Hematopoietic multipotent progenitor cell treated with erythropoietin and hydrocortisone succinate and interleukin-3 and kit ligand, for 6 days (in vitro differentiated cells): Measurements from ENCODE around the gene SDHAF3.

Experiments
- DNase-seq: peaks from one replicate; pipeline ENCODE4 v3.0.0-alpha.2; 2015

Gene SDHAF3

GRCh38 chr7:97224316-97224715 lies 106.8 kb downstream of the SDHAF3 start:
- DNase-seq = no peak

GRCh38 chr7:97226541-97226940 lies 109.0 kb downstream of the SDHAF3 start:
- no peak for DNase-seq
